Neural crest cell (in vitro differentiated cells): ENCODE data around the gene CLCN5. TPM values are rescaled to one million over a fixed set of nuclear protein-coding genes. Genes with fewer than 3 reads are reported as not detected.

Experiments used
- DNase-seq: peaks from one replicate; pipeline ENCODE4 v3.0.0; 2021; ENCODE audit warnings: low read depth, mixed read lengths, low spot score
- H3K27ac Mint-ChIP-seq: one replicate; pipeline ENCODE4 v1.8.0; 2021; ENCODE audit warnings: mild to moderate bottlenecking, mixed read lengths; ENCODE audit not compliant: unreplicated experiment
- H3K27me3 Mint-ChIP-seq: 2 replicates; pipeline ENCODE4 v1.8.0; 2021; ENCODE audit warnings: low read depth, mild to moderate bottlenecking, mixed read lengths
- H3K36me3 Mint-ChIP-seq: 2 replicates; pipeline ENCODE4 v1.8.0; 2021; ENCODE audit warnings: low read depth, mild to moderate bottlenecking, mixed read lengths
- H3K4me1 Mint-ChIP-seq: 2 replicates; pipeline ENCODE4 v1.8.0; 2021; ENCODE audit warnings: mixed read lengths
- H3K4me3 Mint-ChIP-seq: one replicate; pipeline ENCODE4 v1.8.0; 2021; ENCODE audit warnings: mild to moderate bottlenecking, mixed read lengths
- H3K9me3 Mint-ChIP-seq: 2 replicates; pipeline ENCODE4 v1.8.0; 2021; ENCODE audit warnings: mixed read lengths
- total RNA-seq: library from RNA; stranded (reverse); gene quantifications from 2 replicates; pipeline ENCODE4 v1.2.1, GENCODE V29; 2021
- TF ChIP-seq, protein P1 (sequence below): fragments of 200-600 bp; sonication (generic); conservative IDR thresholded peaks from 2 replicates; pipeline ENCODE4 v1.5.0; 2021; ENCODE audit warnings: antibody characterized with exemption, mild to moderate bottlenecking

The CLCN5 gene
- total RNA-seq, 1 donor from 2014 or later: 16.7 TPM

DNA sequence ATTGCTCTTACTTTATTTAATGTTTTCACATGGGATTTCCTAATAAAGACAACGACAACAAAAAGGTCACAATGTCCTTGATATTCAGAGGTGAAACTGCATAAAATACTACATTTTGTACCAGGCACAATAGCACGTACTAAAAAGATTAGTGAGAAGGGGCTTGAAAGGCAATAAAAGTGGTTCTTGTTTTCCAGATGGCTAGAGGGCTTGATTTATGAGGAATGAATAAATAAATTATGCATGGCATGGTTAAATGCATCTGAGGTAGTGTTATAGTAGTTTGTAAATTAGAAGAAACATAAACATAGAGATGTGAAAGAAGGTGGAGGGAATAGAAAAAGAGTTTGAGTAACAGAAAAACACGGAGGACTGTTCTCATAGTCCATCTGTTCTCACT lies 123.4 kb downstream of the CLCN5 start:
- Mint-ChIP-seq H3K27ac (no peak overlapping the region), H3K4me3 (no peak overlapping the region), H3K27me3 (no peaks in the 10 kb centered on the region), H3K36me3 (peaks cover 2% of the 10 kb centered on the region), H3K9me3 (peaks cover 19% of the 10 kb centered on the region), H3K4me1 (no peaks in the 10 kb centered on the region)
- TF ChIP-seq, protein P1, sequence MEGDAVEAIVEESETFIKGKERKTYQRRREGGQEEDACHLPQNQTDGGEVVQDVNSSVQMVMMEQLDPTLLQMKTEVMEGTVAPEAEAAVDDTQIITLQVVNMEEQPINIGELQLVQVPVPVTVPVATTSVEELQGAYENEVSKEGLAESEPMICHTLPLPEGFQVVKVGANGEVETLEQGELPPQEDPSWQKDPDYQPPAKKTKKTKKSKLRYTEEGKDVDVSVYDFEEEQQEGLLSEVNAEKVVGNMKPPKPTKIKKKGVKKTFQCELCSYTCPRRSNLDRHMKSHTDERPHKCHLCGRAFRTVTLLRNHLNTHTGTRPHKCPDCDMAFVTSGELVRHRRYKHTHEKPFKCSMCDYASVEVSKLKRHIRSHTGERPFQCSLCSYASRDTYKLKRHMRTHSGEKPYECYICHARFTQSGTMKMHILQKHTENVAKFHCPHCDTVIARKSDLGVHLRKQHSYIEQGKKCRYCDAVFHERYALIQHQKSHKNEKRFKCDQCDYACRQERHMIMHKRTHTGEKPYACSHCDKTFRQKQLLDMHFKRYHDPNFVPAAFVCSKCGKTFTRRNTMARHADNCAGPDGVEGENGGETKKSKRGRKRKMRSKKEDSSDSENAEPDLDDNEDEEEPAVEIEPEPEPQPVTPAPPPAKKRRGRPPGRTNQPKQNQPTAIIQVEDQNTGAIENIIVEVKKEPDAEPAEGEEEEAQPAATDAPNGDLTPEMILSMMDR: no peak
- no peak for DNase-seq

DNA sequence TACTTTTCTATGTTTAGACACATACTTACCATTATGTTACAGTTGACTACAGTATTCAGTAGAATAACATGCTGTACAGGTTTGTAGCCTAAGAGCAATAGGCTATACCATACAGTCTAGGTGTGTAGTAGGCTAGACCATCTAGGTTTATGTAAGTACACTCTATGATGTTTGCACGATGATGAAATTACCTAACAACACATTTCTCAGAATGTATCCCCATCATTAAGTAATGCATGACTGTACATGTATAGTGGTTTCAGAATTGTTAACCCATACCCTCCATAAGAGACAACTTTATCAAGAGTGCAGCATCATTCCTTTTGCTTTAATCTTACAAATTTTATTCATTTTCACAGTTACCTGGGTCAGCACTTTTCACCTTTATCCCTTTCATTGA lies 126.8 kb downstream of the CLCN5 start:
- Mint-ChIP-seq H3K4me3 (no peak overlapping the region), H3K9me3 (peaks cover 17% of the 10 kb centered on the region), H3K36me3 (peaks cover 5% of the 10 kb centered on the region), H3K27me3 (no peaks in the 10 kb centered on the region), H3K27ac (no peak overlapping the region), H3K4me1 (no peaks in the 10 kb centered on the region)
- TF ChIP-seq, protein P1: no peak
- DNase-seq: no peak

DNA sequence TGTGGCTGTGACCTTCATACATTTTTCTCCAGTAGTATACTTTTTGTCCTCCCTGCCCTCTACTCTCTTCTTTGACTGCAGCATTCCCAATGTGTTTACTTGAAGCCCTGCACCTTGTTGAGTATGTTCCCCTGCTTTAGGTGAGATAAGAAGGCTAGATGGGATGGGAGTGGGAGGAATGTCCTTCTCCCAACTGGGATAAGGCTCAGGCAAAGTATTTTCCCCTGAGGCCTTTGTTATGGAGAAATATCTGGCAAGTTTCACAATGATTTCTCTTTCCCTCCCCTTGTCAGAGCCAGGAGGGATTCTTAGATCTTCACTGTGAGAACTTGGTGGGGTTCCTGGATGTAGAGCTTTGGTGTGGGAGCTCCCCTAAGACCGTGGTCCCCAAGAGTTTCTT lies 131.8 kb downstream of the CLCN5 start:
- DNase-seq: no peak
- Mint-ChIP-seq H3K9me3 (peaks cover 7% of the 10 kb centered on the region), H3K36me3 (peaks cover 3% of the 10 kb centered on the region), H3K4me3 (no peak overlapping the region), H3K4me1 (no peaks in the 10 kb centered on the region), H3K27me3 (no peaks in the 10 kb centered on the region), H3K27ac (no peak overlapping the region)
- TF ChIP-seq, protein P1: no peak

DNA sequence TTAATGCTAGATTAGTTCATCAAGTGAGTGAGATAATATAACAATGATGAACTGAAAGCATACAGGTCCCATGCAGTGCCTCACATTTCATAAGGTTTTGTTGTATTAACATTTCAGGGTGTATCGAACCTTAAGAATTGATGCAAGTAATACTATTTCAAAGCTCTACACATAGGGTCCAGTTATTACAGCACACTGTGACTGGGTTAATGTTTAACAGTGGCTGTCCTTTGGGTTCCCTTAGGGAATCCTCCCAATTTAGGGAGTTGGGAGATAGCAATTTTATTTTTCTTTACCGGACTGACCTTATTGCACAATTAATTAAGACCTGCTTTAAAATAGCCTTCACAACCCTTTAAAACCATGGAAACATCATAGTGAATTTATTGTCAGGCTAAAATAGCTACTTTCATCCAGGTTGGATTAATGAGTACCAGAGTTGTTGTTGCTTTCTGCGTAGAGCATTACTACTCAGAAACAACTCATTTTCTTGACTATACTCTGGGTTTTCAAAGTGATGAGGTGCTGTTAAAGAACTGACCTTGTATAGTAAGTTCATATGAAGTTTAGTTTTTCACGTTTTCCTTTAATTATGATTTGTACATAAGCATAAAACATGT lies 144.0 kb downstream of the CLCN5 start:
- Mint-ChIP-seq H3K4me3 (no peak overlapping the region), H3K27ac (no peak overlapping the region)

DNA sequence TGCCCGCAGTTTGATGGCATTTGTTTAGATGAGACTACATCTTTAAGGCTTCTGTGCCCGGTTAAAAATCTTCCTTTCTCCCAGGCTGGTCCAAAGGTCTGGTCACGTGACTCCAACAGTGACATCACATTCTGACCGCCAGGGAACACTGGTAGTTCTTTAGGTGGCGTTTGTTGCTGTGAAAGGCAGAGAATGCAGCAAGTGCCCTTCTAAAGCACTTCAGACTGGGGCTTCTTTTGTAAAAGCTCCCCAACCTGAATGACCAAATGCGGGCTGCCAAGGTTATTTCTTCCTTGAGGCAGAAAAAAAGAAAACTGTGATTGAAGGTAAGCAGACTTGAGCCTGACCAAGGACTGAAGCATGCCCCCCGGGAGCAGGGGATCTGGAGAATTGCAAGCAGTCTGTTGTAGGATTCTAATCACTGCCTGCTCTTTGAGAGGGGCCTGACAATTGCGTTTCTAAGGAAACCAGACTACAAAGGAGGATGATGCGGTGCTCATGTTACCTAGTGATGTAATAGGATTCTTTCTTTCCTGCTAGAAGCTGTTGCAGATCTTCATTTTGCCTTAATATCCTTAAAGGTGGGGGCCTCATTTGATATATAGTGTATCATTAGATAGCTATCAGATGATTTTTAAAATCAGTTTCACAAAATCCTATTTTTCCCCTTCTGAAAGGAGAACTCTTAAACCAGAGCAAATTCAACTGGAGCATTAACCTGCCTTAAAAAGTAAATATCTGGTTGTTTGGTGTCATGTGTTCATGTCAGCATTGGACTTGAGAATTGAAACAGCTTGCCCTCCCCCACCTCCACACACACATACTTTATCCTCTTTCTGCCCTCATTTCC lies 145.3 kb downstream of the CLCN5 start:
- H3K27me3 Mint-ChIP-seq: no peaks in the 10 kb centered on the region
- TF ChIP-seq, protein P1: peak; percentile 36
- peak; percentile 22 for DNase-seq
- H3K27ac Mint-ChIP-seq: peak overlapping the region; percentile 92
- peaks cover 12% of the 10 kb centered on the region for H3K4me1 Mint-ChIP-seq
- H3K4me3 Mint-ChIP-seq: peak overlapping the region; percentile 28
- H3K9me3 Mint-ChIP-seq: no peaks in the 10 kb centered on the region
- H3K36me3 Mint-ChIP-seq: peaks cover 4% of the 10 kb centered on the region

More for the DNA sequence above, 144.0 kb downstream of the CLCN5 start:
- Mint-ChIP-seq H3K36me3 (peaks cover 4% of the 10 kb centered on the region), H3K27me3 (no peaks in the 10 kb centered on the region), H3K4me1 (peaks cover 12% of the 10 kb centered on the region), H3K9me3 (no peaks in the 10 kb centered on the region)
- TF ChIP-seq, protein P1: no peak
- no peak for DNase-seq
